Pancreas (tissue), 10 donors: ENCODE results near the gene TTF2. TPM values are rescaled to one million over a fixed set of nuclear protein-coding genes. Genes with fewer than 3 reads are reported as not detected.

Source experiments
- ATAC-seq, 4 donors: fragments of 200-7000 bp; cut with Tn5 transposase; one replicate each; pipeline versions ENCODE4 v1.8.0 to v1.9.1; 2020; ENCODE audit warnings: mild to moderate bottlenecking in 4 of 4, moderate library complexity in 4 of 4
- DNase-seq, 6 donors: peaks; one replicate each; pipeline ENCODE4 v3.0.0-alpha.2; 2020
- FAIRE-seq: peaks from 2 replicates; lab custom pipeline; 2012; peaks lifted over from hg19 to GRCh38; lab: Jason Lieb, UNC
- H3K27ac ChIP-seq, 4 donors: fragments of 200-600 bp; sonication (generic); 1 replicate in 3 of 4; 2 replicates in 1 of 4; pipeline versions ENCODE4 v1.5.0 to v1.8.0; 2020
- H3K27me3 ChIP-seq, 4 donors: fragments of 200-600 bp; one replicate each; pipeline ENCODE4 v1.8.0; 2021
- H3K36me3 ChIP-seq, 3 donors: fragments of 200-600 bp; sonication (generic) in 1 of 3; one replicate each; pipeline versions ENCODE4 v1.5.0 to v1.8.0; 2020 to 2021
- H3K4me1 ChIP-seq, 3 donors: fragments of 200-600 bp; one replicate each; pipeline ENCODE4 v1.8.0; 2021
- H3K4me3 ChIP-seq, 4 donors: fragments of 200-600 bp; sonication (generic) in 2 of 4; one replicate each; pipeline versions ENCODE4 v1.5.0 to v1.8.0; 2020 to 2021
- H3K9me3 ChIP-seq, 4 donors: fragments of 200-600 bp; one replicate each; pipeline ENCODE4 v1.8.0; 2021
- CTCF ChIP-seq, 4 donors: fragments of 200-600 bp; sonication (generic) in 3 of 4; IDR thresholded peaks; one replicate each; pipeline versions ENCODE4 v1.5.0 to v1.8.0; 2021; ENCODE audit warnings: antibody characterized with exemption in 4 of 4
- WGBS, 2 donors: extraction: QIAGEN DNeasy Blood & Tissue Kit; methylation state at CpG; one replicate each; pipeline ENCODE4 v1.1.7; 2013; 5-methylcytosine and 5-hydroxymethylcytosine counted together
- intact Hi-C, 3 donors: fragments of 100-400 bp; cut with DNase I; formaldehyde crosslinking; loops; one replicate each; pipeline versions ENCODE4 v1.11.1 to v1.14.2; 2022
- polyA plus RNA-seq, 2 donors: library from polyadenylated mRNA; stranded (reverse); fragments of 200-250 nt; gene quantifications; one replicate each; pipeline ENCODE4 v1.2.3, GENCODE V29; 2013
- total RNA-seq, 6 donors: library from RNA; stranded (reverse); fragmentation: NEBNext Ultra II Directional in 4 of 6; extraction: Animal tissue kit (Norgen Biotek cat#: 25700) in 4 of 6; gene quantifications; one replicate each; pipeline versions ENCODE4 v1.2.1 to v1.2.4, GENCODE V29; 2021 to 2023
- donor health status: healthy with polysubstance abuse.
- donor health status: DM: no; HTN: no; CAD: no; lungs with moderate emphysema.
- donor health status: DM: no; HTN: no; CAD: no.
- donor health status: control.
- donor health status: control.
- donor health status: Bipolar disorder and iron deficiency.
- donor health status: DM: yes; HTN: yes; CAD: no.
- donor health status: DM: no; HTN: no; CAD: no.
- donor health status: DM: no; HTN: no; CAD: no.
- donor health status: DM: yes; HTN: yes; CAD: no.

The TTF2 gene
- total and polyA plus RNA-seq, 8 donors, result 2.0 to 16.5 (median 5.0) TPM

GRCh38 chr1:117104986-117105385, 44.9 kb downstream of the TTF2 start:
- intact Hi-C loops, result no loop called here

GRCh38 chr1:117105722-117106121, 45.6 kb downstream of the TTF2 start:
- intact Hi-C loops, result no loop called here
- no peak for TF ChIP-seq CTCF (IDR thresholded peaks at IDR 0.05)

More at GRCh38 chr1:117104986-117105385, 44.9 kb downstream of the TTF2 start:
- Histone ChIP-seq H3K36me3 (no peaks in the 10 kb centered on the region), H3K9me3 (no peaks in the 10 kb centered on the region), H3K27me3 (no peaks in the 10 kb centered on the region), H3K4me3 (no peak overlapping the region), H3K4me1 (peaks cover 0 to 4% (median 0%) of the 10 kb centered on the region in 3 donors), H3K27ac (no peak overlapping the region)
- ATAC-seq (peak in 3 of 4 donors; percentile 24 to 51 (median 24)), FAIRE-seq (no peak), DNase-seq (peak in 2 of 6 donors; percentile 34 to 40)
- 50 to 58% methylated on average over 3 of the region's 3 CpGs for WGBS, 2 donors
- no peak for TF ChIP-seq CTCF (IDR thresholded peaks at IDR 0.05)

GRCh38 chr1:117106478-117106877, 46.4 kb downstream of the TTF2 start:
- H3K4me1 ChIP-seq, result peaks cover 0 to 4% (median 0%) of the 10 kb centered on the region in 3 donors
- WGBS, 2 donors, result 98 to 100% methylated on average over 2 of the region's 2 CpGs
- H3K4me3 ChIP-seq, result no peak overlapping the region
- DNase-seq (no peak), ATAC-seq (no peak), FAIRE-seq (no peak)
- H3K27ac ChIP-seq, result peak overlapping the region in 1 of 4 donors; percentile 15
- peaks cover 0 to 11% (median 0%) of the 10 kb centered on the region in 3 donors for H3K36me3 ChIP-seq
- no peak for TF ChIP-seq CTCF (IDR thresholded peaks at IDR 0.05)
- intact Hi-C loops, result no loop called here
- no peaks in the 10 kb centered on the region for H3K9me3 ChIP-seq
- H3K27me3 ChIP-seq, result no peaks in the 10 kb centered on the region

More at GRCh38 chr1:117105722-117106121, 45.6 kb downstream of the TTF2 start:
- ATAC-seq (no peak), FAIRE-seq (no peak), DNase-seq (no peak)
- Histone ChIP-seq H3K4me3 (no peak overlapping the region), H3K27me3 (no peaks in the 10 kb centered on the region), H3K9me3 (no peaks in the 10 kb centered on the region), H3K4me1 (peaks cover 0 to 4% (median 0%) of the 10 kb centered on the region in 3 donors), H3K36me3 (peaks cover 0 to 4% (median 0%) of the 10 kb centered on the region in 3 donors), H3K27ac (no peak overlapping the region)

- WGBS, 2 donors, result 16 to 17% methylated on average over 2 of the region's 2 CpGs
- ATAC-seq (peak; percentile 82 to 91 (median 84)), DNase-seq (no peak), FAIRE-seq (no peak)
- H3K27ac ChIP-seq, result peak overlapping the region in 2 of 4 donors; percentile 15 to 48
- no peak for TF ChIP-seq CTCF (IDR thresholded peaks at IDR 0.05)
- H3K27me3 ChIP-seq, result no peaks in the 10 kb centered on the region
- H3K4me1 ChIP-seq, result peaks cover 0 to 4% (median 0%) of the 10 kb centered on the region in 3 donors
- intact Hi-C loops, result no loop called here
- H3K4me3 ChIP-seq, result no peak overlapping the region
- H3K9me3 ChIP-seq, result no peaks in the 10 kb centered on the region
- peaks cover 0 to 17% (median 0%) of the 10 kb centered on the region in 3 donors for H3K36me3 ChIP-seq
These were observed 47.2 kb downstream of the TTF2 start for GRCh38 chr1:117107364-117107763.

- no peak for FAIRE-seq
- DNase-seq, result no peak
- no peak for TF ChIP-seq CTCF (IDR thresholded peaks at IDR 0.05)
- H3K27me3 ChIP-seq, result no peaks in the 10 kb centered on the region
- ATAC-seq, result no peak
- peaks cover 0 to 41% (median 0%) of the 10 kb centered on the region in 3 donors for H3K36me3 ChIP-seq
- intact Hi-C loops, result no loop called here
- whole genome bisulfite sequencing, 2 donors, result 84 to 96% methylated on average over 2 of the region's 2 CpGs
- no peaks in the 10 kb centered on the region for H3K9me3 ChIP-seq
- no peak overlapping the region for H3K27ac ChIP-seq
- H3K4me3 ChIP-seq, result no peak overlapping the region
- H3K4me1 ChIP-seq, result peaks cover 0 to 4% (median 0%) of the 10 kb centered on the region in 3 donors
These were observed 50.6 kb downstream of the TTF2 start for GRCh38 chr1:117110774-117111173.
